ENCODE measurements around the gene SLC39A6. TPM values are rescaled to one million over a fixed set of nuclear protein-coding genes. Genes with fewer than 3 reads are reported as not detected.
A peak's percentile ranks its signal among the peaks of the same experiment; 100 is the strongest.

SLC39A6 gene
- total and polyA plus RNA-seq, 2 of the 13 experiments (the other 11 are each of a cell fraction or from before 2014, with no cell fraction given), result 41.7 to 59.2 TPM

DNA sequence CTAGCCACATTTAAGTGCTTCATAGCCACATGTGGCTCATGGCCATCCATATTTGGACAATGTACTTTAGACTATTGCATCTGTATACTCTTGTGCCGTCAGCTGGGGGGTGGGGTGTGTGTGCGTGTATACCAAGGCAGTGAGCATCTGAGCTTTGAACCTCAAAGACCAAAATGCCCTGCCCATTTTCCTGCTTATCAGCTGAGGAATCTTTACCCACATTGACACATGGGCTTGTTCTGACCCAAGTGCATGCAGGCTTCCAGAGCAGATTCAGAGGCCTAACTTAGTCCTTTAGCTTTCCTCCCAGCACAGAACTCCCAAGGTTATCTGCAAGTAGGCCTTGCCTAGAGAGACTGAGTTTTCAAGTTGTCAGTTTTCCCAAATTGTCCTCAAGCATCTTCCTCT is 47.0 kb upstream of the SLC39A6 start (continued):
- TF ChIP-seq, protein P1, sequence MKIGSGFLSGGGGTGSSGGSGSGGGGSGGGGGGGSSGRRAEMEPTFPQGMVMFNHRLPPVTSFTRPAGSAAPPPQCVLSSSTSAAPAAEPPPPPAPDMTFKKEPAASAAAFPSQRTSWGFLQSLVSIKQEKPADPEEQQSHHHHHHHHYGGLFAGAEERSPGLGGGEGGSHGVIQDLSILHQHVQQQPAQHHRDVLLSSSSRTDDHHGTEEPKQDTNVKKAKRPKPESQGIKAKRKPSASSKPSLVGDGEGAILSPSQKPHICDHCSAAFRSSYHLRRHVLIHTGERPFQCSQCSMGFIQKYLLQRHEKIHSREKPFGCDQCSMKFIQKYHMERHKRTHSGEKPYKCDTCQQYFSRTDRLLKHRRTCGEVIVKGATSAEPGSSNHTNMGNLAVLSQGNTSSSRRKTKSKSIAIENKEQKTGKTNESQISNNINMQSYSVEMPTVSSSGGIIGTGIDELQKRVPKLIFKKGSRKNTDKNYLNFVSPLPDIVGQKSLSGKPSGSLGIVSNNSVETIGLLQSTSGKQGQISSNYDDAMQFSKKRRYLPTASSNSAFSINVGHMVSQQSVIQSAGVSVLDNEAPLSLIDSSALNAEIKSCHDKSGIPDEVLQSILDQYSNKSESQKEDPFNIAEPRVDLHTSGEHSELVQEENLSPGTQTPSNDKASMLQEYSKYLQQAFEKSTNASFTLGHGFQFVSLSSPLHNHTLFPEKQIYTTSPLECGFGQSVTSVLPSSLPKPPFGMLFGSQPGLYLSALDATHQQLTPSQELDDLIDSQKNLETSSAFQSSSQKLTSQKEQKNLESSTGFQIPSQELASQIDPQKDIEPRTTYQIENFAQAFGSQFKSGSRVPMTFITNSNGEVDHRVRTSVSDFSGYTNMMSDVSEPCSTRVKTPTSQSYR (CRISPR knock-in tag; IDR thresholded peaks at IDR 0.05; ENCODE audit: borderline replicate concordance), result peak; percentile 99
- TF ChIP-seq MIER2 (CRISPR knock-in tag; IDR thresholded peaks at IDR 0.05) (peak; percentile 76; the same call in 1 of the 2 replicates), HMG20A (CRISPR knock-in tag; IDR thresholded peaks at IDR 0.05; ENCODE audit: borderline replicate concordance) (peak; percentile 85), RNF219 (CRISPR knock-in tag; IDR thresholded peaks at IDR 0.05) (no peak), MAFG (CRISPR knock-in tag; IDR thresholded peaks at IDR 0.05) (no peak), AGO2 (optimal IDR thresholded peaks at IDR 0.05; ENCODE audit: low read depth, low read length) (no peak), E2F1 (CRISPR knock-in tag; IDR thresholded peaks at IDR 0.05) (no peak; the same call in 1 of the 2 replicates), ZNF484 (CRISPR knock-in tag; IDR thresholded peaks at IDR 0.05; ENCODE audit: borderline replicate concordance, low read depth) (no peak), ZMAT5 (CRISPR knock-in tag; IDR thresholded peaks at IDR 0.05; ENCODE audit: borderline replicate concordance, low read depth) (no peak), FOXC1 (CRISPR knock-in tag; IDR thresholded peaks at IDR 0.05; ENCODE audit: borderline replicate concordance) (no peak), ZNF670 (CRISPR knock-in tag; IDR thresholded peaks at IDR 0.05; ENCODE audit: borderline replicate concordance) (0 out of 2 replicates have a peak, but pooled peaks have one; percentile 55), PBX3 (CRISPR knock-in tag; IDR thresholded peaks at IDR 0.05; ENCODE audit: borderline replicate concordance) (no peak), ZNF296 (CRISPR knock-in tag; conservative IDR thresholded peaks at IDR 0.05) (no peak)
- TF ChIP-seq, protein P2, sequence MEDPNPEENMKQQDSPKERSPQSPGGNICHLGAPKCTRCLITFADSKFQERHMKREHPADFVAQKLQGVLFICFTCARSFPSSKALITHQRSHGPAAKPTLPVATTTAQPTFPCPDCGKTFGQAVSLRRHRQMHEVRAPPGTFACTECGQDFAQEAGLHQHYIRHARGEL (CRISPR knock-in tag; IDR thresholded peaks at IDR 0.05), result no peak
- TF ChIP-seq, protein P3, sequence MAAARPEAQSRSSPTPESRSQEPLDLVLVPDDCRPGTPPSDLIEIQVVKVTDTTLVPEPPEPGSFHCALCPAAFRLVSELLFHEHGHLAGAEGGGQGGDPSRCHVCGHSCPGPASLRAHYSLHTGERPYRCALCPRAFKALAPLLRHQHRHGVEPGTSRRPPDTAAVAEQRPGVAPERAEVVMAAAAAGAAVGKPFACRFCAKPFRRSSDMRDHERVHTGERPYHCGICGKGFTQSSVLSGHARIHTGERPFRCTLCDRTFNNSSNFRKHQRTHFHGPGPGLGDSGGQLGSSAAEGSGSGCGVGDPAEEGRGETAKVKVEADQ (CRISPR knock-in tag; IDR thresholded peaks at IDR 0.05; ENCODE audit: borderline replicate concordance), result peak; percentile 45; the same call in 1 of the 2 replicates
- TF ChIP-seq, protein P4, sequence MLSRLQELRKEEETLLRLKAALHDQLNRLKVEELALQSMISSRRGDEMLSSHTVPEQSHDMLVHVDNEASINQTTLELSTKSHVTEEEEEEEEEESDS (CRISPR knock-in tag; IDR thresholded peaks at IDR 0.05; ENCODE audit: borderline replicate concordance), result no peak
